Keratinocyte (primary cell): Measurements from ENCODE around the gene SCTR. TPM values are rescaled to one million over a fixed set of nuclear protein-coding genes. Genes with fewer than 3 reads are reported as not detected.

ENCODE experiments used
- DNase-seq: peaks from one replicate; pipeline ENCODE4 v3.0.0-alpha.2; 2011; ENCODE audit warnings: low read depth, missing footprints, low spot score
- FAIRE-seq: peaks from 2 replicates; lab custom pipeline; 2011; peaks lifted over from hg19 to GRCh38; lab: Jason Lieb, UNC
- H2AFZ ChIP-seq: 2 replicates; pipeline ENCODE4 v1.6.0; 2012; ENCODE audit warnings: low read length, control low read depth, inconsistent platforms; ENCODE audit not compliant: control insufficient read depth
- H3K27ac ChIP-seq: 2 replicates; pipeline ENCODE4 v1.5.1; 2011; ENCODE audit warnings: low read length; ENCODE audit not compliant: control insufficient read depth, insufficient read depth
- H3K27me3 ChIP-seq: 3 replicates; pipeline ENCODE4 v1.6.0; 2011; ENCODE audit warnings: low read length; ENCODE audit not compliant: control insufficient read depth, insufficient read depth; ENCODE audit errors: extremely low read depth
- H3K36me3 ChIP-seq, 2 experiments: 2 replicates in 1 of 2; 3 replicates in 1 of 2; pipeline ENCODE4 v1.5.1; 2011; ENCODE audit warnings: low read length in 2 of 2, mild to moderate bottlenecking in 1 of 2; ENCODE audit not compliant: control insufficient read depth in 2 of 2, insufficient read depth in 2 of 2; ENCODE audit errors: extremely low read depth in 1 of 2
- H3K4me1 ChIP-seq: 3 replicates; pipeline ENCODE4 v1.5.1; 2011; ENCODE audit warnings: low read length; ENCODE audit not compliant: control insufficient read depth, insufficient read depth; ENCODE audit errors: extremely low read depth
- H3K4me2 ChIP-seq: 3 replicates; pipeline ENCODE4 v1.6.0; 2011; ENCODE audit warnings: low read depth, low read length; ENCODE audit not compliant: control insufficient read depth, insufficient read depth; ENCODE audit errors: extremely low read depth
- H3K4me3 ChIP-seq, 3 experiments: fragments of 200-600 bp in 1 of 3; sonication (generic) in 1 of 3; 2 replicates in 2 of 3; 3 replicates in 1 of 3; pipeline ENCODE4 v1.5.1; 2011 to 2016; ENCODE audit warnings: low read length in 3 of 3, mild to moderate bottlenecking in 3 of 3, control low read depth in 2 of 3, inconsistent platforms in 1 of 3, low read depth in 1 of 3, mixed read lengths in 1 of 3, mixed run types in 1 of 3, moderate library complexity in 1 of 3; ENCODE audit not compliant: control insufficient read depth in 2 of 3, insufficient read depth in 2 of 3; ENCODE audit errors: extremely low read depth in 1 of 3
- H3K79me2 ChIP-seq: 2 replicates; pipeline ENCODE4 v1.6.0; 2012; ENCODE audit warnings: low read length; ENCODE audit not compliant: control insufficient read depth, insufficient read depth
- H3K9ac ChIP-seq: 3 replicates; pipeline ENCODE4 v1.6.0; 2011; ENCODE audit warnings: low read length; ENCODE audit not compliant: control insufficient read depth, insufficient read depth; ENCODE audit errors: extremely low read depth
- H3K9me1 ChIP-seq: 3 replicates; pipeline ENCODE4 v1.6.0; 2011; ENCODE audit warnings: low read length; ENCODE audit not compliant: control insufficient read depth, insufficient read depth; ENCODE audit errors: extremely low read depth
- H3K9me3 ChIP-seq: 2 replicates; pipeline ENCODE4 v1.5.1; 2012; ENCODE audit warnings: low read depth, low read length; ENCODE audit not compliant: control insufficient read depth
- H4K20me1 ChIP-seq: 3 replicates; pipeline ENCODE4 v1.6.0; 2011; ENCODE audit warnings: low read length; ENCODE audit not compliant: control insufficient read depth, insufficient read depth; ENCODE audit errors: extremely low read depth
- CTCF ChIP-seq, 3 experiments: IDR thresholded peaks in 1 of 3; conservative IDR thresholded peaks in 1 of 3; optimal IDR thresholded peaks in 1 of 3; 2 replicates in 2 of 3; 3 replicates in 1 of 3; pipeline versions ENCODE3 to v1.5.1; 2011; ENCODE audit warnings: low read length in 3 of 3, mild to moderate bottlenecking in 3 of 3, moderate library complexity in 2 of 3, control low read depth in 1 of 3, inconsistent platforms in 1 of 3; ENCODE audit not compliant: insufficient read depth in 2 of 3; ENCODE audit errors: extremely low read depth in 1 of 3
- EZH2 ChIP-seq: IDR thresholded peaks from one replicate; pipeline ENCODE4 v1.6.1; 2012; ENCODE audit warnings: inconsistent platforms, mild to moderate bottlenecking, low read length, moderate library complexity
- dilution Hi-C: fragments of 300-500 bp; cut with MboI; formaldehyde crosslinking; loops from one replicate; pipeline ENCODE4 v1.7.0; 2020; ENCODE audit warnings: low sequenced_read_pairs; ENCODE audit not compliant: extremely low pct_ligation_motif_present
- polyA plus RNA-seq, 5 experiments: library from polyadenylated mRNA; depleted of rRNA in 3 of 5; stranded (reverse) in 3 of 5; stranded (forward) in 1 of 5; unstranded in 1 of 5; fragments of >200 nt; gene quantifications; 1 replicate in 1 of 5; 2 replicates in 3 of 5; 3 replicates in 1 of 5; pipeline versions ENCODE4 v1.2.1 to v1.2.3, GENCODE V29; 2011 to 2012; ENCODE audit warnings: missing spikeins in 2 of 5, low read depth in 1 of 5, low replicate concordance in 1 of 5

The SCTR gene
- polyA plus RNA-seq, 1 donor (not counting 4 experiments of a cell fraction or from before 2014, with no cell fraction given): not detected

GRCh38 chr2:119536211-119536610 lies 11.9 kb upstream of the SCTR start:
- no peak for FAIRE-seq
- H3K4me2 ChIP-seq: no peak overlapping the region
- DNase-seq: no peak
- H3K4me3 ChIP-seq: no peak overlapping the region
- H4K20me1 ChIP-seq: no peaks in the 10 kb centered on the region
- dilution Hi-C loops: no loop called here
- no peaks in the 10 kb centered on the region for H3K79me2 ChIP-seq
- peaks cover 12% of the 10 kb centered on the region for H3K27me3 ChIP-seq
- no peak overlapping the region for H3K27ac ChIP-seq
- TF ChIP-seq EZH2: no peak
- TF ChIP-seq CTCF (optimal IDR thresholded peaks at IDR 0.05 in 1 of 3, IDR thresholded peaks at IDR 0.05 in 1 of 3, conservative IDR thresholded peaks at IDR 0.05 in 1 of 3; ENCODE audit: extremely low read depth in 1 of 3, insufficient read depth in 2 of 3, low read length in 3 of 3): no peak
- no peaks in the 10 kb centered on the region for H3K4me1 ChIP-seq
- H3K9ac ChIP-seq: no peak overlapping the region
- H3K9me1 ChIP-seq: no peaks in the 10 kb centered on the region
- peaks cover 1% of the 10 kb centered on the region for H3K9me3 ChIP-seq
- H2AFZ ChIP-seq: no peak overlapping the region
- H3K36me3 ChIP-seq: no peaks in the 10 kb centered on the region

DNA sequence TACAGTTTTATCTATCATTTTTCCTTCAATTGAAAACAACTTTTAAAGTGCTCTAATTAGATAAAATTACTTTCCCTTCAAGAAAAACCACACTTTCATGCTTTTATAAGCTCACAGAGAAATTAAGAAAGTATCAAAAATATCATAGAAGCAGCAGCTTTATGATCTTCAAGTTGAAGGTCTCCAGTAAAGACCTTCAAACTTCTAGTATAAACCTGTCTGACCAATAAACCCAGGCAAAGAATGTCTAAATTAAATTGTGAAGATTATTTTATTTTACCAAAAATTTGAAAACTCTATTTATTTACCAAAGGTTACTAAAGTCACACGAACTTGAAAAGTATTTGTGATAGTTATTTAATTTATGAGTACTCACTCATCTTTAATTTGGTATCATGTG lies 9.3 kb upstream of the SCTR start:
- no peak overlapping the region for H3K4me3 ChIP-seq
- H3K9me1 ChIP-seq: no peaks in the 10 kb centered on the region
- H3K9ac ChIP-seq: no peak overlapping the region
- H3K27me3 ChIP-seq: peaks cover 10% of the 10 kb centered on the region
- FAIRE-seq (no peak), DNase-seq (no peak)
- H3K27ac ChIP-seq: no peak overlapping the region
- dilution Hi-C loops: no loop called here
- H4K20me1 ChIP-seq: no peaks in the 10 kb centered on the region
- no peak for TF ChIP-seq EZH2
- TF ChIP-seq CTCF (optimal IDR thresholded peaks at IDR 0.05 in 1 of 3, IDR thresholded peaks at IDR 0.05 in 1 of 3, conservative IDR thresholded peaks at IDR 0.05 in 1 of 3; ENCODE audit: extremely low read depth in 1 of 3, insufficient read depth in 2 of 3, low read length in 3 of 3): no peak
- H3K9me3 ChIP-seq: peaks cover 1% of the 10 kb centered on the region
- H3K4me2 ChIP-seq: no peak overlapping the region
- no peak overlapping the region for H2AFZ ChIP-seq
- no peaks in the 10 kb centered on the region for H3K79me2 ChIP-seq
- H3K4me1 ChIP-seq: no peaks in the 10 kb centered on the region
- no peaks in the 10 kb centered on the region for H3K36me3 ChIP-seq
